IgD-negative memory B cell (primary cell): ENCODE data around the gene IFNA14. TPM values are rescaled to one million over a fixed set of nuclear protein-coding genes. Genes with fewer than 3 reads are reported as not detected.
"Not testable (repeated sequence)": the region's sequence is repeated elsewhere in the genome, so short reads cannot be mapped to it uniquely, and the experiment has no call there.

Experiments used
- H3K27ac Mint-ChIP-seq, 3 donors: one replicate each; pipeline ENCODE4 v1.8.0; 2020 to 2022; ENCODE audit warnings: mild to moderate bottlenecking in 3 of 3, mixed read lengths in 3 of 3, moderate library complexity in 1 of 3
- H3K27me3 Mint-ChIP-seq: one replicate; pipeline ENCODE4 v1.8.0; 2021; ENCODE audit warnings: mixed read lengths
- H3K36me3 Mint-ChIP-seq: one replicate; pipeline ENCODE4 v1.8.0; 2020; ENCODE audit warnings: mild to moderate bottlenecking, mixed read lengths
- H3K4me1 Mint-ChIP-seq, 3 donors: one replicate each; pipeline ENCODE4 v1.8.0; 2020 to 2022; ENCODE audit warnings: mixed read lengths in 3 of 3, mild to moderate bottlenecking in 1 of 3
- H3K4me3 Mint-ChIP-seq, 4 donors: one replicate each; pipeline ENCODE4 v1.8.0; 2020 to 2022; ENCODE audit warnings: mild to moderate bottlenecking in 4 of 4, mixed read lengths in 4 of 4, moderate library complexity in 3 of 4
- H3K9me3 Mint-ChIP-seq, 3 donors: one replicate each; pipeline ENCODE4 v1.8.0; 2020 to 2021; ENCODE audit warnings: mixed read lengths in 3 of 3, mild to moderate bottlenecking in 1 of 3
- polyA plus RNA-seq: library from polyadenylated mRNA; unstranded; fragments of 300-500 nt; fragmentation: Illumina TruSeq; gene quantifications from one replicate; pipeline ENCODE4 v1.2.3, GENCODE V29; 2021

Gene IFNA14
- polyA plus RNA-seq, 1 donor from 2014 or later = not detected

DNA sequence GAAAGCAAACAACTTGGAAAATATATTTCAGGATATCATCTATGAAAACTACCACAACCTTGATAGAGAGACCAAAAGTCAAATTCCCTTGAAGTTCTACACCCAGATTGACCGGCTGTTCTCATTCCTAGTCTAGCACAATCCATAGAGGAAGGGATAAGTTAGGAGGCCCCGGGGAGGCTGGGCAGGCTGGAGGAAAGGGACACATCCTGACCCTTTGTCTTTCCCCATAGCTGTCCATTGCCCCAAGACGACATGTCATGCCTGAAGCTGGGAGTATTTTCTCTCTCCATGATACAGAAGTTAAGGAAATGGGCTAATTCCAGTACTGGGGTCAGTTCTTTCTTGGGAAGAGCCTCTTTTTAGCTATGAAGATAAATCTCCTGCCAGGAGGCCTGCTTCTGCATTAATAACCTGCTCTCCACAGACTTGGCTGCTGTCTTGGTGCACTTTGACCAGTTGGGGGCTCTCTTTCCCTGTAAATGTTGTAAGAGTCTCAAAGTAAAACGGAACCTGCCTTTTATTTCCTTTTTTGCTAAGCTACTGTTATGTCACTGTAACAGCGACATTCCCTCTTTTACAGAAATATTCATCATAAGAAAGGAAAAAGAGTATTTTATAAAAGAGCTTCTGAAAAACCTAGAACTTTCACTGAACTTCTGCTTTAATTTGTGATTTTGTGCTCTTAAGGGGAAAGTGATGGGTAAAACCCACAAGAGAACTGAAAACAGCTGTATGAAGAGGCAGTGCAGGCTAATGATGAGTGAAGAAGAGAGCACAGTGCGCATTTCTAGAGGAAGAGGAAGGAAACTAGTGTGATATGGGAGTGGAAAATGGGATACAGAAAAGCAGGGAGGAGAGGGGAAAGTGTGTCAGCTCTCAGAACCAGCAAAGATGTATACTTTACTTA is 44.7 kb downstream of the IFNA14 start:
- H3K36me3 Mint-ChIP-seq, H3K4me1 Mint-ChIP-seq, H3K9me3 Mint-ChIP-seq, H3K27me3 Mint-ChIP-seq: not testable (repeated sequence)
- Mint-ChIP-seq H3K27ac (peak overlapping the region in 2 of 3 donors; percentile 20 to 64), H3K4me3 (peak overlapping the region in 1 of 4 donors; percentile 79)

Other genes with a start within 250 kb of the IFNA14 start
- 4.4 TPM for gene HACD4, start 208.4 kb downstream of the IFNA14 start, polyA plus RNA-seq
- not detected for gene IFNB1, start 162.1 kb downstream of the IFNA14 start, polyA plus RNA-seq
- not detected for gene IFNW1, start 98.2 kb downstream of the IFNA14 start, polyA plus RNA-seq
- gene IFNA21, start 73.3 kb downstream of the IFNA14 start, polyA plus RNA-seq = not detected
- gene IFNA4, start 52.4 kb downstream of the IFNA14 start, polyA plus RNA-seq = not detected
- not detected for gene IFNA7, start 37.8 kb downstream of the IFNA14 start, polyA plus RNA-seq
- not detected for gene IFNA10, start 32.9 kb downstream of the IFNA14 start, polyA plus RNA-seq
- gene IFNA16, start 22.7 kb downstream of the IFNA14 start, polyA plus RNA-seq = not detected
- not detected for gene IFNA17, start 11.8 kb downstream of the IFNA14 start, polyA plus RNA-seq
- not detected for gene IFNA5, start 65.3 kb upstream of the IFNA14 start, polyA plus RNA-seq
- 8.4 TPM for gene KLHL9, start 95.4 kb upstream of the IFNA14 start, polyA plus RNA-seq
- gene IFNA6, start 110.9 kb upstream of the IFNA14 start, polyA plus RNA-seq = not detected
- not detected for gene IFNA13, start 128.1 kb upstream of the IFNA14 start, polyA plus RNA-seq
- not detected for gene IFNA2, start 145.4 kb upstream of the IFNA14 start, polyA plus RNA-seq
- not detected for gene IFNA8, start 169.1 kb upstream of the IFNA14 start, polyA plus RNA-seq
- 0.38 TPM for gene IFNA1, start 200.4 kb upstream of the IFNA14 start, polyA plus RNA-seq
- not detected for gene IFNE, start 242.3 kb upstream of the IFNA14 start, polyA plus RNA-seq